H1 (cell line): ENCODE data around the gene ATAT1. TPM values are rescaled to one million over a fixed set of nuclear protein-coding genes. Genes with fewer than 3 reads are reported as not detected.

ENCODE experiments used
- CHD1 ChIP-seq: IDR thresholded peaks from 2 replicates; pipeline ENCODE4 v1.6.1; 2012; ENCODE audit warnings: low read depth, low read length, improper control_type of control experiment
- SIN3A ChIP-seq, 2 experiments: IDR thresholded peaks in 1 of 2; conservative IDR thresholded peaks in 1 of 2; 2 replicates each; pipeline ENCODE4 v1.6.1; 2011 to 2012; ENCODE audit warnings: low read length in 2 of 2, improper control_type of control experiment in 1 of 2, low read depth in 1 of 2, mild to moderate bottlenecking in 1 of 2
- polyA plus RNA-seq, 7 experiments: library from polyadenylated mRNA; depleted of rRNA in 3 of 7; stranded (reverse) in 5 of 7; unstranded in 2 of 7; fragments of >200 nt in 5 of 7; fragments of 200-250 nt in 2 of 7; gene quantifications; 1 replicate in 5 of 7; 2 replicates in 1 of 7; 4 replicates in 1 of 7; pipeline versions ENCODE4 v1.2.1 to v1.2.3, GENCODE V29; 2011 to 2013; ENCODE audit warnings: missing spikeins in 2 of 7, mixed read lengths in 2 of 7
- total RNA-seq: library from RNA; stranded (reverse); fragmentation: NEBNext Ultra II Directional; extraction: Animal tissue kit (Norgen Biotek cat#: 25700); gene quantifications from 2 replicates; pipeline ENCODE4 v1.2.1, GENCODE V29; 2021

The ATAT1 gene
- total and polyA plus RNA-seq, 2 of the 8 experiments (the other 6 are each of a cell fraction or from before 2014, with no cell fraction given) = 14.4 to 14.6 TPM

DNA sequence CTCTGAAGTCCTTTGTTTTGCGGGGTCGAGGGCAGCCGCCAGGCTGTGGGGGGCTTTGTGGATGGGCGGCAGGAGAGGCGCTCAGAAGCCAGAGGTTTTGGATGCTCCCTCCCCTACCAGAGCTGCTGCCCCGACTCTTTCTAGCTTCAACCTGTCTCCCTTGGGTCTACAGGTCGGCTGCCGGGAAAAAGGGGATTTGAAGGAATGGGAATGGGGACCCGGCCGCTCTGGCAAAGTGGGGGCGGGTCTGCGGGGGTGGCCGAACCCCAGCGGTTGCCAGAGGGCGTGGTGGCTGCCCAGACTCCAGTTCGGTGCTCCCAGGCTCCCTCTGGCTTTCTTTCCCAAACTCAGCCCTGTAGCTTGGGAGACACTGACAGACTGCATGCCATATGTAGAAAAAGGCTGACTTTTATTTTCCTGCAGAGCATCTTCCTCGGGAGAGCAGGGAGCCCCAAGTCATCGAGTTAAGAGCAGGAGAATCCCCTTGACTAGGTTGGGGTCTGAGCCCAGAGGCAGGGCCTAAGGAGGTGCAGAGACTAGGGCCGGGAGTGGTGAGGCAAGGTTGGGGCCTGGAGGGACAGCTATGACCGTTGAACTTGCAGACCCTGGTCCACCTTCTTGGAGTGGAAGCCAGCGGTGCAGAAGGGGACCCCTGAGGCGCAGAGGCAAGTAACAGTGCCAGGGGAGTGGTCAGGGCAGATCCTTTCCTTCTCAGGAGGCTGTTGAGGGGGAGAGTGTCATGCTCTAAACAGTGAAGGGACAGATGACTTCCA is 61.2 kb downstream of the ATAT1 start (continued):
- TF ChIP-seq CHD1 (no peak), SIN3A (conservative IDR thresholded peaks at IDR 0.05 in 1 of 2, IDR thresholded peaks at IDR 0.05 in 1 of 2; ENCODE audit: low read depth in 1 of 2, low read length in 2 of 2) (0 out of 4 replicates have a peak, but pooled peaks of 1 of the 2 experiments have one; percentile 22)
